Measurements from ENCODE around the gene CCDC102A.

The CCDC102A gene

GRCh38 chr16:57526498-57526897 lies 9.9 kb downstream of the CCDC102A start:
- H3K27ac ChIP-seq (ENCODE audit: low read length): no peak overlapping the region
- H3K4me1 ChIP-seq (ENCODE audit: control insufficient read depth in 1 of 2, insufficient read depth in 2 of 2, low read length in 2 of 2): peaks cover 9 to 18% of the 10 kb centered on the region in 2 donors
- H3K4me3 ChIP-seq (ENCODE audit: low read depth in 1 of 2, low read length in 2 of 2): no peak overlapping the region

GRCh38 chr16:57525761-57526160 lies 10.6 kb downstream of the CCDC102A start:
- no peaks in the 10 kb centered on the region for H3K9me3 ChIP-seq (ENCODE audit: control insufficient read depth in 1 of 2, low read length in 2 of 2)
- peaks cover 9 to 13% of the 10 kb centered on the region in 2 donors for H3K4me1 ChIP-seq (ENCODE audit: control insufficient read depth in 1 of 2, insufficient read depth in 2 of 2, low read length in 2 of 2)
- H3K27me3 ChIP-seq (ENCODE audit: low read depth, low read length): no peaks in the 10 kb centered on the region
- H3K36me3 ChIP-seq (ENCODE audit: control insufficient read depth in 1 of 2, insufficient read depth in 2 of 2, low read length in 2 of 2): peaks cover 0 to 9% of the 10 kb centered on the region in 2 donors
- no peak overlapping the region for H3K27ac ChIP-seq (ENCODE audit: low read length)
- no peak overlapping the region for H3K4me3 ChIP-seq (ENCODE audit: low read depth in 1 of 2, low read length in 2 of 2)

More at GRCh38 chr16:57526498-57526897, 9.9 kb downstream of the CCDC102A start:
- Histone ChIP-seq H3K9me3 (ENCODE audit: control insufficient read depth in 1 of 2, low read length in 2 of 2) (no peaks in the 10 kb centered on the region), H3K27me3 (ENCODE audit: low read depth, low read length) (no peaks in the 10 kb centered on the region), H3K36me3 (ENCODE audit: control insufficient read depth in 1 of 2, insufficient read depth in 2 of 2, low read length in 2 of 2) (peaks cover 0 to 9% of the 10 kb centered on the region in 2 donors)

GRCh38 chr16:57522960-57523359 lies 13.4 kb downstream of the CCDC102A start:
- Histone ChIP-seq H3K4me3 (ENCODE audit: low read depth in 1 of 2, low read length in 2 of 2) (no peak overlapping the region), H3K36me3 (ENCODE audit: control insufficient read depth in 1 of 2, insufficient read depth in 2 of 2, low read length in 2 of 2) (peaks cover 0 to 16% of the 10 kb centered on the region in 2 donors), H3K9me3 (ENCODE audit: control insufficient read depth in 1 of 2, low read length in 2 of 2) (no peaks in the 10 kb centered on the region), H3K4me1 (ENCODE audit: control insufficient read depth in 1 of 2, insufficient read depth in 2 of 2, low read length in 2 of 2) (no peaks in the 10 kb centered on the region), H3K27ac (ENCODE audit: low read length) (no peak overlapping the region), H3K27me3 (ENCODE audit: low read depth, low read length) (no peaks in the 10 kb centered on the region)

GRCh38 chr16:57519796-57520360 lies 16.5 kb downstream of the CCDC102A start:
- Histone ChIP-seq H3K9me3 (ENCODE audit: control insufficient read depth in 1 of 2, low read length in 2 of 2) (no peaks in the 10 kb centered on the region), H3K27me3 (ENCODE audit: low read depth, low read length) (no peaks in the 10 kb centered on the region), H3K27ac (ENCODE audit: low read length) (no peak overlapping the region), H3K4me3 (ENCODE audit: low read depth in 1 of 2, low read length in 2 of 2) (no peak overlapping the region), H3K36me3 (ENCODE audit: control insufficient read depth in 1 of 2, insufficient read depth in 2 of 2, low read length in 2 of 2) (peaks cover 0 to 24% of the 10 kb centered on the region in 2 donors), H3K4me1 (ENCODE audit: control insufficient read depth in 1 of 2, insufficient read depth in 2 of 2, low read length in 2 of 2) (no peaks in the 10 kb centered on the region)

- no peaks in the 10 kb centered on the region for H3K9me3 ChIP-seq (ENCODE audit: control insufficient read depth in 1 of 2, low read length in 2 of 2)
- H3K27me3 ChIP-seq (ENCODE audit: low read depth, low read length): no peaks in the 10 kb centered on the region
- H3K36me3 ChIP-seq (ENCODE audit: control insufficient read depth in 1 of 2, insufficient read depth in 2 of 2, low read length in 2 of 2): peaks cover 0 to 24% of the 10 kb centered on the region in 2 donors
- no peak overlapping the region for H3K27ac ChIP-seq (ENCODE audit: low read length)
- no peak overlapping the region for H3K4me3 ChIP-seq (ENCODE audit: low read depth in 1 of 2, low read length in 2 of 2)
- no peaks in the 10 kb centered on the region for H3K4me1 ChIP-seq (ENCODE audit: control insufficient read depth in 1 of 2, insufficient read depth in 2 of 2, low read length in 2 of 2)
These were observed 17.4 kb downstream of the CCDC102A start for GRCh38 chr16:57518922-57519321.

- Histone ChIP-seq H3K36me3 (ENCODE audit: control insufficient read depth in 1 of 2, insufficient read depth in 2 of 2, low read length in 2 of 2) (peaks cover 0 to 28% of the 10 kb centered on the region in 2 donors), H3K27ac (ENCODE audit: low read length) (no peak overlapping the region), H3K27me3 (ENCODE audit: low read depth, low read length) (no peaks in the 10 kb centered on the region), H3K4me1 (ENCODE audit: control insufficient read depth in 1 of 2, insufficient read depth in 2 of 2, low read length in 2 of 2) (no peaks in the 10 kb centered on the region), H3K9me3 (ENCODE audit: control insufficient read depth in 1 of 2, low read length in 2 of 2) (no peaks in the 10 kb centered on the region), H3K4me3 (ENCODE audit: low read depth in 1 of 2, low read length in 2 of 2) (no peak overlapping the region)
These were observed 17.9 kb downstream of the CCDC102A start for GRCh38 chr16:57518520-57518919.

- Histone ChIP-seq H3K27ac (ENCODE audit: low read length) (no peak overlapping the region), H3K27me3 (ENCODE audit: low read depth, low read length) (no peaks in the 10 kb centered on the region), H3K36me3 (ENCODE audit: control insufficient read depth in 1 of 2, insufficient read depth in 2 of 2, low read length in 2 of 2) (peaks cover 0 to 33% of the 10 kb centered on the region in 2 donors)
These were observed 18.7 kb downstream of the CCDC102A start for GRCh38 chr16:57517397-57518367.

GRCh38 chr16:57516773-57517172 lies 19.6 kb downstream of the CCDC102A start:
- no peaks in the 10 kb centered on the region for H3K27me3 ChIP-seq (ENCODE audit: low read depth, low read length)
- peaks cover 0 to 38% of the 10 kb centered on the region in 2 donors for H3K36me3 ChIP-seq (ENCODE audit: control insufficient read depth in 1 of 2, insufficient read depth in 2 of 2, low read length in 2 of 2)
- H3K4me3 ChIP-seq (ENCODE audit: low read depth in 1 of 2, low read length in 2 of 2): no peak overlapping the region
- no peaks in the 10 kb centered on the region for H3K9me3 ChIP-seq (ENCODE audit: control insufficient read depth in 1 of 2, low read length in 2 of 2)
- H3K4me1 ChIP-seq (ENCODE audit: control insufficient read depth in 1 of 2, insufficient read depth in 2 of 2, low read length in 2 of 2): no peaks in the 10 kb centered on the region
- no peak overlapping the region for H3K27ac ChIP-seq (ENCODE audit: low read length)

More at GRCh38 chr16:57517397-57518367, 18.7 kb downstream of the CCDC102A start:
- H3K4me1 ChIP-seq (ENCODE audit: control insufficient read depth in 1 of 2, insufficient read depth in 2 of 2, low read length in 2 of 2): no peaks in the 10 kb centered on the region
- H3K4me3 ChIP-seq (ENCODE audit: low read depth in 1 of 2, low read length in 2 of 2): no peak overlapping the region
- H3K9me3 ChIP-seq (ENCODE audit: control insufficient read depth in 1 of 2, low read length in 2 of 2): no peaks in the 10 kb centered on the region

GRCh38 chr16:57516176-57516725 lies 20.1 kb downstream of the CCDC102A start:
- H3K4me1 ChIP-seq (ENCODE audit: control insufficient read depth in 1 of 2, insufficient read depth in 2 of 2, low read length in 2 of 2): no peaks in the 10 kb centered on the region
- no peaks in the 10 kb centered on the region for H3K27me3 ChIP-seq (ENCODE audit: low read depth, low read length)
- no peak overlapping the region for H3K4me3 ChIP-seq (ENCODE audit: low read depth in 1 of 2, low read length in 2 of 2)
- no peaks in the 10 kb centered on the region for H3K9me3 ChIP-seq (ENCODE audit: control insufficient read depth in 1 of 2, low read length in 2 of 2)
- peaks cover 0 to 35% of the 10 kb centered on the region in 2 donors for H3K36me3 ChIP-seq (ENCODE audit: control insufficient read depth in 1 of 2, insufficient read depth in 2 of 2, low read length in 2 of 2)
- H3K27ac ChIP-seq (ENCODE audit: low read length): no peak overlapping the region

- Histone ChIP-seq H3K9me3 (ENCODE audit: control insufficient read depth in 1 of 2, low read length in 2 of 2) (no peaks in the 10 kb centered on the region), H3K27ac (ENCODE audit: low read length) (no peak overlapping the region), H3K4me1 (ENCODE audit: control insufficient read depth in 1 of 2, insufficient read depth in 2 of 2, low read length in 2 of 2) (peaks cover 0 to 4% of the 10 kb centered on the region in 2 donors), H3K27me3 (ENCODE audit: low read depth, low read length) (no peaks in the 10 kb centered on the region), H3K36me3 (ENCODE audit: control insufficient read depth in 1 of 2, insufficient read depth in 2 of 2, low read length in 2 of 2) (peaks cover 0 to 35% of the 10 kb centered on the region in 2 donors), H3K4me3 (ENCODE audit: low read depth in 1 of 2, low read length in 2 of 2) (no peak overlapping the region)
These were observed 21.4 kb downstream of the CCDC102A start for GRCh38 chr16:57514791-57515600.

Data from muscle layer of duodenum (tissue), 2 donors.